ENCODE data around the gene GAP43.
"Not testable (repeated sequence)": the region's sequence is repeated elsewhere in the genome, so short reads cannot be mapped to it uniquely, and the experiment has no call there.

Gene GAP43

DNA sequence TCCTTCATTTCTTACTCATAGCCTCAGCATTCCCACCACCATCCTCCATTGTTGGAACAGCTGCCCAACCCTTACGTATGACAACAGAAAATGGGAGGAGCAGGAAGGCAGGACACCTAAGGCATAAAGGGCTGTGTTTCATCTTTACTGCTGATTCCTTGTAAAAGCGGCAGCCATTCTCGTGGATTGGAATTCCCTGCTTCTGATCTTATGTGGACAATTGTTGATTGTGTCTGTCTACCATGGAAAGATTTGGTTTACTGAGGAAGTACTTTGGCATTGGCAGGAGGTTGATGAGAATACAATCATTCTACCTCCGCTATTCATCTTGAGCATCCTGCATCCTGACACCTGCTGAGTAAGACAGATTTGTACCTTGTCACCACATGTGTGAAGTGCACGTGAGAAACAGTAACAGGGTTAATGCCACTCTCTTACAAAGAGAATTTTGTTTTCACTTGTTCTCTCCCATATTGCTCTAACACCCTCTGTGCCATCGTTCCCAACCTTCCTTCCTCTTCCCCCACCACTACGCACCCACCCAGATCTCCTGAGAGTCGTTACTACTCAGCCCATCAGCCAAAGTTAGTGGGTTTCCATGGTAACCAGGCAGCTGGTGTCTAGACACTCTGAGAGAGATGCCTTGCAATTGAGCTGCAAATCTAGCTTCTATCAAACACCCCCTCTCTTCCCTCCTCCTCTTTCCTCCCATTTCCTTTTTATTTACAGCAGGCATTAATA, 75.7 kb downstream of the GAP43 start:
- peak; percentile 41 for DNase-seq (ENCODE audit: low spot score)

- DNase-seq (ENCODE audit: low spot score), result no peak
These were observed 76.4 kb downstream of the GAP43 start for GRCh38 chr3:115699706-115700105.

GRCh38 chr3:115702598-115702997, 79.3 kb downstream of the GAP43 start:
- no peak for DNase-seq (ENCODE audit: low spot score)

- DNase-seq (ENCODE audit: low spot score), result no peak
These were observed 81.5 kb downstream of the GAP43 start for GRCh38 chr3:115704661-115705338.

DNA sequence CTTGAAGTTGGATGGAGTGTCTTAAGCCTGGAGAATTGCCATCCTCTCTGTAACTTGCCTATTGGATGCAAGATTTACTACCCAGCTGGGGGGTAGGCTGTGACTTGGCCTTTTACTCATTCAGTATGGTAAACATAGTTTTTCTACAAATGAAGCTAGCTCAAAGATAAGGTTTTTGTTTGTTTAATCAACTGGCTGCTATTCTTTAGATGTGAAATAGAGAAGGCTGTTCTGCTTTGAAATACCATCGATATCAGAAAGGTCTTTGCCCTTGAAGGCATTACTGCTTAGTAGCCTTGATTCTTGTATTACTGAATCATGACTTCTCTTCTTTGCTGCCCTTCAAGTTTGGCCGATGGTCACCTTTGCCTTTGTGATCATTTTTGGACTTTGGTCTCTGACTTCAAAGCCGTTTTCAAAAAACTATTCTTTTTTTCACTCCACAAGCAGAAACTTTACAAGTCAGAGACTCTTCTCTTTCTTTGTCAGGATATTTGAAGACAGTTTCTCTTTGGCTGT, 83.1 kb downstream of the GAP43 start:
- DNase-seq (ENCODE audit: low spot score), result no peak

GRCh38 chr3:115708540-115708939, 85.2 kb downstream of the GAP43 start:
- no peak for DNase-seq (ENCODE audit: low spot score)

GRCh38 chr3:115709093-115709492, 85.8 kb downstream of the GAP43 start:
- DNase-seq (ENCODE audit: low spot score), result no peak

DNA sequence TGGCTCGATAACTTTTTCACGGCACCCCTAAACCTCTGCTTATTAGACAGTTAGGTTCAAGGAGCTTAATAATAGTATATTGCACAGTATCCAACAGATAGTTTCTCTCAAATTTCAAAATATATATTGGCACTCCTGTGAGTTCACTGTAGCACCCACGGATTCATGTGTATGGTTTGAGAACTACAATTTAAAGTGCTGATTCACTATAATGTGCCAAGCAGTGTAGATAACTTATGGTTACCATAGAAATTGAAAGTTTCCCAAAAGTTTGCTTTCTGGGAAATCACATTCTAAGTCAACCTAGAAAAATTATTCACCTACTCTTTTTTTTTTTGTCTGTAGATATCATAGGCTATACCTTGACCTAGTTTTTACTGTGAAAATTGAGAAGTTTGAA, 86.6 kb downstream of the GAP43 start:
- no peak for DNase-seq (ENCODE audit: low spot score)

- no peak for DNase-seq (ENCODE audit: low spot score)
These were observed 87.5 kb downstream of the GAP43 start for GRCh38 chr3:115710799-115711198.

- no peak for DNase-seq (ENCODE audit: low spot score)
These were observed 89.6 kb downstream of the GAP43 start for GRCh38 chr3:115712871-115713270.

GRCh38 chr3:115713284-115713683, 90.0 kb downstream of the GAP43 start:
- DNase-seq (ENCODE audit: low spot score), result peak; percentile 96

- no peak for DNase-seq (ENCODE audit: low spot score)
These were observed 92.0 kb downstream of the GAP43 start for GRCh38 chr3:115715241-115715745.

DNA sequence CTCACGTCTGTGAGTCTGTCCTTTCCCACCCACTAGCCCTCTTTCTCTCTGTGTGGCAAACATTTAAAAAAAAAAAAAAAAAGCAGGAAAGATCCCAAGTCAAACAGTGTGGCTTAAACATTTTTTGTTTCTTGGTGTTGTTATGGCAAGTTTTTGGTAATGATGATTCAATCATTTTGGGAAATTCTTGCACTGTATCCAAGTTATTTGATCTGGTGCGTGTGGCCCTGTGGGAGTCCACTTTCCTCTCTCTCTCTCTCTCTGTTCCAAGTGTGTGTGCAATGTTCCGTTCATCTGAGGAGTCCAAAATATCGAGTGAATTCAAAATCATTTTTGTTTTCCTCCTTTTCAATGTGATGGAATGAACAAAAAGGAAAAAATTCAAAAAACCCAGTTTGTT, 97.7 kb downstream of the GAP43 start:
- DNase-seq (ENCODE audit: low spot score), result no peak

DNA sequence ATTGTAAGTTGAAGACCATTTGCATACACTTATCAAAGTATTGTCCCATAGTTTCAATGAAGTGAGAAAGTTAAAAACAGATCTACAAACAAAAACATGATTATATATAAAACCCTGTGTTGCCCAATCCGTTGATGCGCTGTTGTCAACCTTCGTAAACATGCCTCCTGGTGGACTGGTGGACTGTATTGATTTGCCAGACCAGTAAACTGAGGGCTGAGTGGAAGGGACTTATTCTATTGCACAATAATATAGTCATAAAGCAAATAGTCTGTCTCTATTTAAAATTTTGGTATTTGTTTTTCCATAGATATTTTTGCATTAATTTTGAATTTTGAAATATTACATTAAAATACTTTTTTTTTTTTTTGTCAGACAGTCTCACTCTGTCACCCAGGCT, 102.5 kb downstream of the GAP43 start:
- DNase-seq (ENCODE audit: low spot score), result no peak

DNA sequence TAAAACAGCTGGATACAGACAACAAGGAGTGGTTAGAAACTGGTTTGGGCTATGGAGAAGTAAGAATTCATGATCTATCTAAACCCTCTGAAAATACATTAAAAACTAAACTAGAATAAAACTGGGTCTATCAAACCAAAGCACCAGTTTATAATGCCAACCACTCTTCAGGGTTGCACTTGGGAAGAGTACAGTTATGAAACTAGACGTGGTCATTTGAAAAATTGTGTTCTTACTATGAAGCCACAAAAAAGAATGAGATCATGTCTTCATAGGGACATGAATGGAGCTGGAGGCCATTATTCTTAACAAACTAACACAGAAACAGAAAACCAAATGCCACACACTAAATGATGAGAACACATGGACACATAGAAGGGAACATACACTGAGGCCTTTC, 103.8 kb downstream of the GAP43 start:
- no peak for DNase-seq (ENCODE audit: low spot score)

GRCh38 chr3:115728013-115728412, 104.7 kb downstream of the GAP43 start:
- no peak for DNase-seq (ENCODE audit: low spot score)

GRCh38 chr3:115736341-115736740, 113.0 kb downstream of the GAP43 start:
- not testable (repeated sequence) for DNase-seq (ENCODE audit: low spot score)

DNA sequence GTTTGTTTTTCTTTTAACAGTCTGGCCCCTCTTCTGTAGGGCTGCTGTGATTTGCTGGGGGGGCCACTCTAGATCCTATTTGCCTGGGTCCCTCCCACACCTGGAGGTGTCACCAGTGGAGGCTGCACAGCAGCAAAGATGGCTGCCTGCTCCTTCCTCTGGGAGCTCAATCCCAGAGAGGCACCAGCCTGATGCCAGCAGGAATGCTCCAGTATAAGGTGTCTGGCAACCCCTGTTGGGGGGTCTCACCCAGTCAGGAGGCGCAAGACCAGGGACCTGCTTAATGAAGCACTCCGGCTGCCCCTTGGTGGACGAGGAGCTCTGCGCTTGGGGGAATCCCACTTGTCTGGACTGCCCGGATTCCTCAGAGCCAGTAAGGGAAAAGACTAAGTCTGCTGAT, 118.3 kb downstream of the GAP43 start:
- DNase-seq (ENCODE audit: low spot score), result no peak

DNA sequence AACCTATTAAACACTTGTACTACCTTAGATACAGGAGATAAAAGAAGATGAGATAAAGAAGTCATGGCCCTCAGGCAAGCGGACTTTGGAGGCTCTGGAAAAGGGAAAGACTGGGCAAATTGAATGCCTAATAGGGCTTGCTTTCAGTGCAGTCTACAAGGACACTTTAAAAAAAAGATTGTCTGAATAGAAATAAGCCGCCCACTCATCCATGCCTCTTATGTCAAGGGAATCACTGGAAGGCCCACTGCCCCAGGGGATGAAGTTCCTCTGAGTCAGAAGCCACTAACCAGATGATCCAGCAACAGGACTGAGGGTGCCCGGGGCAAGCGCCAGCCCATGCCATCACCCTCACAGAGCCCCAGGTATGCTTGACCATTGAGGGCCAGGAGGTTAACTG, 121.2 kb downstream of the GAP43 start:
- not testable (repeated sequence) for DNase-seq (ENCODE audit: low spot score)

DNA sequence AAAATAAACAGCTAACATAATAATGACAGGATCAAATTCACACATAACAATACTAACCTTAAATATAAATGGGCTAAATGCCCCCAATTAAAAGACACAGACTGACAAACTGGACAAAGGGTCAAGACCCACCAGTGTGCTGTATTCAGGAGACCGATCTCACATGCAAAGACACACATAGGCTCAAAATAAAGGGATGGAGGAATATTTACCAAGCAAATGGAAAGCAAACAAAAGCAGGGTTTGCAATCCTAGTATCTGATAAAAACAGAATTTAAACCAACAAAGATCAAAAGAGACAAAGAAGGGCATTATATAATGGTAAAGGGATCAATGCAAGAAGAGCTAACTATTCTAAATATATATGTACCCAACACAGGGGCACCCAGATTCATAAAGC, 129.7 kb downstream of the GAP43 start:
- not testable (repeated sequence) for DNase-seq (ENCODE audit: low spot score)

DNA sequence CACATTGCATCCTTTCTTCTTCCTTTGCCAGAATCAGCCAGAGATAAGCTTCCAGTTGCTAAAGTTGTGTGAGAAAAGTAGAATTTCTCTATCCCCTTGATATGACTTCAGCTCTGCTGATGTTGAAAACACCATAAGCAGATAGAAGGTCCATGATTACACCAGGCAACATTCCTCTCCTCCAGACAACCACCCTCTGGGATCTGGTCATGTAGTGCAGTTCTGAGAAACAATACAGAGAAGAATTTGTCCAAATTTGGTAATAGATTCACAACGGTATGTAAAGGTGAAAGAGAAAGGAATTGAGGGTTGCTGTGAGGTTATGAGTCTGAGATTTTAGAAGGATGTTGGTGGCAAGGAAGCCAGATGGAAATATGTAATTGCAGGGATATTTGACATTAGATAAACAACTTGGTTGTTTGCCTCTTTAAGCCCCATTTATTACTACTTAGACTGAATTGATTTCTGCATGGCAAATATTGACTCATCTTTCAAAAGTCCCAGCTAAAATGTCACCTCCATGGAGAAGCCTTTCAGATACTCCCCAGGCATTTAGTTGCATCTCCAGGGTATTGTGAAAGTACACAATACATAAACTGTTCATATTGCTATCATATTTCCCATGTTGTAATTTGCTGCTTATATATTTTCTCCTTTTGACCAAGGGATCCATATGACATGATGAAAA, 134.9 kb downstream of the GAP43 start:
- DNase-seq (ENCODE audit: low spot score), result no peak

GRCh38 chr3:115760716-115761115, 137.4 kb downstream of the GAP43 start:
- no peak for DNase-seq (ENCODE audit: low spot score)

DNA sequence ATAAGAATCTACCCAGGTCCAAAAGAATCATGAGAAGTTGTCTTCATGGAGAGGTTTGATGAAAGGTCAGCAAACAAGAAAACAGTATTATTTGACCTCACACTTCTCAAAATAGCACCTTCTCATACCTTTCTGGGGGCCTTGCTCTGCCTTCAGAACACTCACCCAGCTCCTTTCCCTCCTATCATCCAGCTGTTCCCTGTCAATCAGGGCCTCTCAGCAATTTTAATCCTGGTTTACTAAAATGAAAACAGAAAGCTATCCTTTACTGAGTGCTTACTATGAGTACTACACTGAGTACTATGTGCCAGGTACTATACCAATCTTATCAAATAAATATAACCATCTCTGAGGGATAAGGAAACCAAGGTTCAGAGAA, 138.6 kb downstream of the GAP43 start:
- DNase-seq (ENCODE audit: low spot score), result no peak
